Measurements from ENCODE around the gene EBF4.

EBF4 gene

DNA sequence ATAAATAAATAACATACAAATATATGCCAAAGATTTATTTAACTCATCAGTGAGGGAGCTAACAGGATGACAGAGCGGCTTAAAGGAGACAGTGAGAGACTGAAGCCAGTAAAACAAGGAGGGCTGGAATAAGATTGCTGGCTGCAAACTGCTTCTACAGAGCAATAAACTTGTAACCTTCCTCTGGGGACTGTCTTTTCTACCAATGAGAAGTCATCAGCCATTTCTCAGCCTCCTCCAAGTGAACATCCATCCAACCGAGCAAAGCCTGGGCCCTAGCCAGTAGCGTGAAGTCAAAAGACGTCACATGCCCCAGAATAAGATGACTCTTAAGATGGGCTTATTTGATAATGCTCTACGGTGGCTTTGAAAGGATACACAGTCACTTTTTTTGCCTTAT is 65.4 kb downstream of the EBF4 start:
- Histone ChIP-seq H3K9me3 (ENCODE audit: control insufficient read depth, low read length) (no peaks in the 10 kb centered on the region), H3K79me2 (no peaks in the 10 kb centered on the region), H3K27me3 (ENCODE audit: control insufficient read depth, insufficient read depth, low read length) (no peaks in the 10 kb centered on the region), H3K4me3 (ENCODE audit: low read depth, low read length) (no peak overlapping the region), H3K4me2 (ENCODE audit: low read length) (no peak overlapping the region), H3K4me1 (no peaks in the 10 kb centered on the region), H2AFZ (no peak overlapping the region), H3K36me3 (ENCODE audit: control insufficient read depth, insufficient read depth, low read length) (no peaks in the 10 kb centered on the region), H3K27ac (no peak overlapping the region), H3K9ac (no peak overlapping the region)
- no peak for TF ChIP-seq CTCF (IDR thresholded peaks at IDR 0.05)

- no peaks in the 10 kb centered on the region for H3K27me3 ChIP-seq (ENCODE audit: control insufficient read depth, insufficient read depth, low read length)
- H3K27ac ChIP-seq = no peak overlapping the region
- H3K4me3 ChIP-seq (ENCODE audit: low read depth, low read length) = no peak overlapping the region
- no peak overlapping the region for H3K9ac ChIP-seq
- TF ChIP-seq CTCF (IDR thresholded peaks at IDR 0.05) = no peak
- no peaks in the 10 kb centered on the region for H3K4me1 ChIP-seq
- no peaks in the 10 kb centered on the region for H3K36me3 ChIP-seq (ENCODE audit: control insufficient read depth, insufficient read depth, low read length)
- no peaks in the 10 kb centered on the region for H3K9me3 ChIP-seq (ENCODE audit: control insufficient read depth, low read length)
- H3K4me2 ChIP-seq (ENCODE audit: low read length) = no peak overlapping the region
- no peak overlapping the region for H2AFZ ChIP-seq
- no peaks in the 10 kb centered on the region for H3K79me2 ChIP-seq
Measured at GRCh38 chr20:2759143-2759542, 66.6 kb downstream of the EBF4 start.

- no peak overlapping the region for H3K27ac ChIP-seq
- H3K4me3 ChIP-seq (ENCODE audit: low read depth, low read length) = no peak overlapping the region
- H3K27me3 ChIP-seq (ENCODE audit: control insufficient read depth, insufficient read depth, low read length) = no peaks in the 10 kb centered on the region
- TF ChIP-seq CTCF (IDR thresholded peaks at IDR 0.05) = no peak
- H3K4me1 ChIP-seq = no peaks in the 10 kb centered on the region
- H3K79me2 ChIP-seq = no peaks in the 10 kb centered on the region
- no peaks in the 10 kb centered on the region for H3K36me3 ChIP-seq (ENCODE audit: control insufficient read depth, insufficient read depth, low read length)
- H2AFZ ChIP-seq = no peak overlapping the region
- no peak overlapping the region for H3K4me2 ChIP-seq (ENCODE audit: low read length)
- no peaks in the 10 kb centered on the region for H3K9me3 ChIP-seq (ENCODE audit: control insufficient read depth, low read length)
- H3K9ac ChIP-seq = no peak overlapping the region
Measured at GRCh38 chr20:2759603-2760296, 67.2 kb downstream of the EBF4 start.

DNA sequence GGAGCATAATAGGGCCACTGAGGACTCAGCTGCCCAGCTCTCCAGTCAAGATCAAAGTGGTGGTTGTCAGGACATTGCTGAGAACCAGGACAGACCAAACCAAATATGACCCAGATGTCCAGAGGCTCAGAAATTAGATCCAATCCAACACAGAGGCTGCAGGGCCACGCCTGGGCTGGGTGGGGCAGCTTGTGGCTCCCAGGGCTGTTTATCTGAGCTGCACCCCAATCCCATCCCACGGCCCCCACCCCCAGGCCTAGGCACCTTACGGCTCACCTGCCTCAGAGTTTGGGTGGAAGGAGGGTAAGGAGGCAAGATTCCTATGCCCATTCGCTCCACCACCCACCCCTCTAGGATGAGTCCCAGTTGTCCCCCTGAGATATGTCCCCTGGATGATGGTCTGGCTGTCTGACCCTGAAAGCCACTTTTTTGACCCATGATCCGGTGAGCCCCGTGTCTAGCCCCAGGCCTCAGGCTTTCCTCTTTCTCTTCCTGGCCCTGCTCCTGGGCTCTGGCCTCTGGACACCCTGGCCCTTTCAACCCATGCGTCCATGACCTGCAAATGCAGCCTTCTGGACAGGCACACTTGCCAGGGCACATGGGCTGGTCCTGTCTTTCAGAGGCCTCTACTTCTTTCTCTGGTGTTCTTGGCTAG is 67.8 kb downstream of the EBF4 start:
- Histone ChIP-seq H2AFZ (no peak overlapping the region), H3K9me3 (ENCODE audit: control insufficient read depth, low read length) (no peaks in the 10 kb centered on the region), H3K27me3 (ENCODE audit: control insufficient read depth, insufficient read depth, low read length) (no peaks in the 10 kb centered on the region), H3K27ac (no peak overlapping the region), H3K79me2 (no peaks in the 10 kb centered on the region), H3K36me3 (ENCODE audit: control insufficient read depth, insufficient read depth, low read length) (no peaks in the 10 kb centered on the region), H3K4me1 (no peaks in the 10 kb centered on the region), H3K4me3 (ENCODE audit: low read depth, low read length) (no peak overlapping the region), H3K9ac (no peak overlapping the region), H3K4me2 (ENCODE audit: low read length) (no peak overlapping the region)
- TF ChIP-seq CTCF (IDR thresholded peaks at IDR 0.05) = no peak

DNA sequence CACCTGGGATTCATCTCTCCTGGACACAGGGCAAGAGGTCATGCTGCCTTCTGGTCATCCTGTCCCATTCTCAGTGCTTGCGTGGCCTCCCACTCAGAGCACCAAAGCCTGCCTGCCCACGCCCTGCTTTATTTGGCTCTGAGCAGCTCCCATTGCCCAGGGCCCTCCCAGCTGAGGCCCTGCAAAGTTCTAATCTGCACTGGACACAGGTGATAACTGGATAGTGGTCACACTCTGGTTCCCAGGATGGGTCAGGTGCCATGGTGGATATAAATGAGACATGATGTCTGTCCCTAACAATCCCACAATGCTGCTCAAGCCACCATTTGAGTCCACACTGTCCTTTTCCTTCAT is 68.3 kb downstream of the EBF4 start:
- H3K4me2 ChIP-seq (ENCODE audit: low read length) = no peak overlapping the region

More for the DNA sequence above, 68.3 kb downstream of the EBF4 start:
- no peaks in the 10 kb centered on the region for H3K9me3 ChIP-seq (ENCODE audit: control insufficient read depth, low read length)
- H2AFZ ChIP-seq = no peak overlapping the region
- H3K36me3 ChIP-seq (ENCODE audit: control insufficient read depth, insufficient read depth, low read length) = no peaks in the 10 kb centered on the region
- H3K79me2 ChIP-seq = no peaks in the 10 kb centered on the region
- no peak overlapping the region for H3K9ac ChIP-seq
- TF ChIP-seq CTCF (IDR thresholded peaks at IDR 0.05) = no peak
- H3K4me3 ChIP-seq (ENCODE audit: low read depth, low read length) = no peak overlapping the region
- no peaks in the 10 kb centered on the region for H3K27me3 ChIP-seq (ENCODE audit: control insufficient read depth, insufficient read depth, low read length)
- H3K4me1 ChIP-seq = no peaks in the 10 kb centered on the region
- H3K27ac ChIP-seq = no peak overlapping the region
